EL (cell line): ENCODE measurements around the gene CES4A.
"Not testable (repeated sequence)": the region's sequence is repeated elsewhere in the genome, so short reads cannot be mapped to it uniquely, and the experiment has no call there.

Experiments
- DNase-seq: peaks from one replicate; pipeline ENCODE4 v3.0.0-alpha.2; 2016

The CES4A gene

GRCh38 chr16:66993558-66993957 is 5.2 kb downstream of the CES4A start:
- DNase-seq: not testable (repeated sequence)

- peak; percentile 31 for DNase-seq
Observed at GRCh38 chr16:66996324-66996982, 8.1 kb downstream of the CES4A start.

GRCh38 chr16:66996983-66997358 is 8.6 kb downstream of the CES4A start:
- no peak for DNase-seq

- peak; percentile 32 for DNase-seq
Observed at GRCh38 chr16:67000384-67001351, 12.3 kb downstream of the CES4A start.

GRCh38 chr16:67001726-67002125 is 13.3 kb downstream of the CES4A start:
- peak; percentile 33 for DNase-seq

GRCh38 chr16:67006930-67007658 is 18.7 kb downstream of the CES4A start:
- DNase-seq: peak; percentile 56

- no peak for DNase-seq
Observed at GRCh38 chr16:67009158-67009557, 20.8 kb downstream of the CES4A start.

GRCh38 chr16:67011274-67011673 is 22.9 kb downstream of the CES4A start:
- DNase-seq: no peak

GRCh38 chr16:67013233-67013822 is 24.9 kb downstream of the CES4A start:
- no peak for DNase-seq

GRCh38 chr16:67013823-67014633 is 25.6 kb downstream of the CES4A start:
- DNase-seq: peak; percentile 64

- DNase-seq: no peak
Observed at GRCh38 chr16:67014634-67015312, 26.4 kb downstream of the CES4A start.

GRCh38 chr16:67015313-67015731 is 26.9 kb downstream of the CES4A start:
- no peak for DNase-seq

GRCh38 chr16:67016143-67016542 is 27.8 kb downstream of the CES4A start:
- DNase-seq: no peak

- DNase-seq: no peak
Observed at GRCh38 chr16:67016681-67017420, 28.5 kb downstream of the CES4A start.

- DNase-seq: no peak
Observed at GRCh38 chr16:67017421-67017750, 29.0 kb downstream of the CES4A start.

- peak; percentile 92 for DNase-seq
Observed at GRCh38 chr16:67017810-67018488, 29.6 kb downstream of the CES4A start.

GRCh38 chr16:67019171-67019570 is 30.8 kb downstream of the CES4A start:
- no peak for DNase-seq

- DNase-seq: no peak
Observed at GRCh38 chr16:67021321-67021720, 32.9 kb downstream of the CES4A start.

GRCh38 chr16:67022531-67023214 is 34.3 kb downstream of the CES4A start:
- DNase-seq: no peak

GRCh38 chr16:67023689-67024088 is 35.3 kb downstream of the CES4A start:
- DNase-seq: no peak
